ENCODE results near the gene PRKCH. TPM values are rescaled to one million over a fixed set of nuclear protein-coding genes. Genes with fewer than 3 reads are reported as not detected.

PRKCH gene
- total RNA-seq, 1 experiment from 2014 or later: 5.2 TPM

DNA sequence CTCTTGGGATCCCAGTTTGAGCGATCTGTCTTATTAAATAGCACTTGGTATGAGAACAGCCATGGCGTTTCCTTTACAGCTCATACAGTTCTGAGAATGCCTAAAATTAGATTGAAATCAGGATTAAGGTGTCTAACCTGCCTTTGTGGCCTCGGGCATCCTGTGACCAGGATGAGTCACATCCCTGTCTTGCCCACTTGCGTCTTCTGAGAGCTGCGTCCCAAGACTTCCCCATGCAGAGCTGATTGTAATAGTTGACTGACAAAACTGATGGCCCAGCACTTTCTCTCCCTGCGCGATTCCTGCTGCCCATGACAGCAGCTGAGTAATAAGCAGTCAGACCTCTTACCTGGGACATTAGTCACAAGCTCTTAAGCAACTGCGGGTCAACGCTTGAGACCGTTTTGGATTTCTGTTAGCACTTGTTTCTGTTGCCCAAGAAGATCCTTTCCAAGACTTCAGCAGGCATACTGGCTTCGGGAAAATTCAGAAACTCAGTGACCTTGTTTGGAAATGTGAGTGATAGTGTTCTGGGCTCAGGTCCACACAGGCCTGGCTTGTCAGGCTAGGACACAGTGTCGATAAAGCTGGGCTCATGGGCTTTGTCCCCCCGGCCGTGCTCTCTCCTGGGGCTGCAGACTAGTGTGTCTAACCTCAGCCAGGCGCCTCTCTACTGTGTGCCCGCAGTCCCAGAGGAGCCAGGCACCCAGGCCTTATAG, 204.1 kb downstream of the PRKCH start:
- Mint-ChIP-seq H3K9me3 (no peaks in the 10 kb centered on the region), H3K4me3 (no peak overlapping the region), H3K4me1 (peaks cover 34 to 37% of the 10 kb centered on the region in 2 experiments), H3K27me3 (ENCODE audit: low read depth) (no peaks in the 10 kb centered on the region), H3K27ac (peak overlapping the region in 1 of 3 experiments; percentile 15; a peak in 3 of 7 replicates), H3K36me3 (ENCODE audit: insufficient read depth in 1 of 3, low read depth in 3 of 3) (no peaks in the 10 kb centered on the region)
- no peak overlapping the region for H3K4ac ChIP-seq (ENCODE audit: low read depth, low read length)
- no peak overlapping the region; the same call in 1 of the 2 replicates for H3K14ac ChIP-seq (ENCODE audit: insufficient read depth, low read length)
- WGBS (ENCODE audit: extremely low coverage, insufficient read length, low lambda C conversion rate): no CpG with 5 or more reads among the region's 16 CpGs
- no peaks in the 10 kb centered on the region for H3K23me2 ChIP-seq (ENCODE audit: insufficient read length, low read depth, low read length, poor library complexity, severe bottlenecking)
- H3K56ac ChIP-seq (ENCODE audit: insufficient read length, low read depth, low read length): no peak overlapping the region
- H3K27me3 ChIP-seq (ENCODE audit: insufficient read depth, low read length): no peaks in the 10 kb centered on the region
- DNase-seq: no peak
- no peaks in the 10 kb centered on the region for H4K20me1 ChIP-seq (ENCODE audit: control insufficient read depth, insufficient read depth, insufficient read length)
- H3T11ph ChIP-seq (ENCODE audit: low read length): no peak overlapping the region
- H2AFZ ChIP-seq (ENCODE audit: low read length): no peak overlapping the region
- H4K8ac ChIP-seq (replicated peaks; ENCODE audit: insufficient read length, low read depth, low read length): no peak overlapping the region
- no peak overlapping the region for H3K23ac ChIP-seq (ENCODE audit: insufficient read length, low read depth, low read length)
- no peaks in the 10 kb centered on the region for H3K9me3 ChIP-seq (ENCODE audit: control insufficient read depth, low read depth, low read length)
- no peak overlapping the region for H2BK12ac ChIP-seq (ENCODE audit: insufficient read length, low read depth, low read length)
- no peak overlapping the region for H3K4me2 ChIP-seq (ENCODE audit: insufficient read depth, insufficient read length, low read length)
- H2BK15ac ChIP-seq (ENCODE audit: low read depth, low read length): no peak overlapping the region; the same call in 1 of the 2 replicates
- H3K27ac ChIP-seq (ENCODE audit: insufficient read length, low read depth, low read length): no peak overlapping the region
- H3K18ac ChIP-seq (ENCODE audit: insufficient read length, low read depth, low read length): no peak overlapping the region
- no peak overlapping the region for H2BK120ac ChIP-seq (ENCODE audit: low read depth, low read length, poor library complexity, severe bottlenecking)
- H3K9ac ChIP-seq (ENCODE audit: extremely low read depth, insufficient read length, low read length): no peak overlapping the region
- no peak overlapping the region for H4K91ac ChIP-seq (ENCODE audit: insufficient read length, low read depth, low read length)
- no peak for TF ChIP-seq CTCF (conservative IDR thresholded peaks at IDR 0.05)
- H3K4me1 ChIP-seq (ENCODE audit: insufficient read depth, low read length): peaks cover 12% of the 10 kb centered on the region
- H2BK20ac ChIP-seq (ENCODE audit: low read depth, low read length, poor library complexity, severe bottlenecking): no peak overlapping the region
- H3K79me2 ChIP-seq (ENCODE audit: insufficient read depth, low read length): 0 out of 2 replicates have a peak, but pooled peaks cover 2% of the 10 kb centered on the region
- H3K79me1 ChIP-seq (ENCODE audit: insufficient read depth, low read depth, low read length, poor library complexity, severe bottlenecking): no peaks in the 10 kb centered on the region
- H4K5ac ChIP-seq (ENCODE audit: insufficient read length, low read depth, low read length): no peak overlapping the region
- no peak overlapping the region for H2AK5ac ChIP-seq (ENCODE audit: insufficient read length, low read length)
- no peak overlapping the region for H2BK5ac ChIP-seq (ENCODE audit: insufficient read length, low read length)
